ENCODE measurements around the gene F8. TPM values are rescaled to one million over a fixed set of nuclear protein-coding genes. Genes with fewer than 3 reads are reported as not detected.
A peak's percentile ranks its signal among the peaks of the same experiment; 100 is the strongest.

The F8 gene
- 1 to 10 TPM in 4 of 5 donors, under 1 TPM in 1; 0.29 to 7.1 (median 3.5) TPM for total RNA-seq
- polyA plus RNA-seq = 1 to 10 TPM; 3.0 to 3.9 (median 3.8) TPM
- long read RNA-seq, donor 1 = 0 reads
- long read RNA-seq, donor 2 = 0 reads
- long read RNA-seq, donor 3 = 0 reads
- long read RNA-seq, donor 4 = 0 reads
- long read RNA-seq, donor 5 = 0 reads
- long read RNA-seq, donor 6 = 0 reads
- long read RNA-seq, donor 7, partial matches to known transcripts = 84 of 145 reads
- long read RNA-seq, donor 7, other reads (novel, unspliced or antisense) = 61 of 145 reads
- long read RNA-seq, donor 8 = 0 reads
- long read RNA-seq, donor 9 = 0 reads
- long read RNA-seq, donor 10 = 0 reads

GRCh38 chrX:155022585-155022984 lies at the start of gene F8:
TSS of gene F8 (minus strand) at chrX:155022723. CDS start at chrX:155022552, 171 bp downstream.
- DNase-seq = no peak
- Histone ChIP-seq H3K27ac (no peak within 1 kb of the TSS), H3K9me3 (peaks cover 0 to 6% (median 0%) of the 10 kb centered on the region in 4 donors), H3K4me1 (no peaks in the 10 kb centered on the region), H3K27me3 (no peaks in the 10 kb centered on the region), H3K4me3 (no peak within 1 kb of the TSS), H3K36me3 (no peaks in the 10 kb centered on the region)
- no peak for TF ChIP-seq POLR2AphosphoS5 (IDR thresholded peaks at IDR 0.05)
- TF ChIP-seq EP300 (IDR thresholded peaks at IDR 0.05) = no peak
- no peak for TF ChIP-seq POLR2A (IDR thresholded peaks at IDR 0.05)
- no peak for TF ChIP-seq CTCF (IDR thresholded peaks at IDR 0.05)
- WGBS, 5 donors = 0 to 15% (median 6%) methylated on average over 1 of the region's 1 CpG
- intact Hi-C loops (cut with DNase I; ENCODE audit: low total_unique reads) = no loop called here

- WGBS, 5 donors = 0 to 39% (median 4%) methylated on average over 17 to 25 of the region's 25 CpGs
- peak overlapping the region; percentile 44 to 64 (median 58) for H3K4me3 ChIP-seq
- no peaks in the 10 kb centered on the region for H3K27me3 ChIP-seq
- H3K9me3 ChIP-seq = peaks cover 0 to 4% (median 0%) of the 10 kb centered on the region in 4 donors
- H3K36me3 ChIP-seq = peaks cover 0 to 14% (median 11%) of the 10 kb centered on the region in 4 donors
- TF ChIP-seq POLR2AphosphoS5 (IDR thresholded peaks at IDR 0.05) = no peak
- no peak for TF ChIP-seq CTCF (IDR thresholded peaks at IDR 0.05)
- TF ChIP-seq POLR2A (IDR thresholded peaks at IDR 0.05) = no peak
- TF ChIP-seq EP300 (IDR thresholded peaks at IDR 0.05) = no peak
- no peak for DNase-seq
- peaks cover 0 to 36% (median 15%) of the 10 kb centered on the region in 4 donors for H3K4me1 ChIP-seq
- intact Hi-C loops (cut with DNase I; ENCODE audit: low total_unique reads) = no loop called here
- H3K27ac ChIP-seq = peak overlapping the region; percentile 48 to 91 (median 85)
These were observed 49.3 kb upstream of the F8 start for GRCh38 chrX:155071694-155072280.

- TF ChIP-seq POLR2AphosphoS5 (IDR thresholded peaks at IDR 0.05) (peak; percentile 12 to 57 (median 57)), POLR2A (IDR thresholded peaks at IDR 0.05) (peak in 1 of 4 donors; percentile 35), EP300 (IDR thresholded peaks at IDR 0.05) (no peak)
- Histone ChIP-seq H3K27ac (peak within 1 kb of the TSS; percentile 87 to 91 (median 90)), H3K9me3 (peaks cover 0 to 4% (median 0%) of the 10 kb centered on the region in 4 donors), H3K36me3 (peaks cover 0 to 9% (median 6%) of the 10 kb centered on the region in 4 donors), H3K27me3 (no peaks in the 10 kb centered on the region), H3K4me1 (peaks cover 0 to 36% (median 15%) of the 10 kb centered on the region in 4 donors), H3K4me3 (peak within 1 kb of the TSS; percentile 44 to 64 (median 59))
- peak; percentile 85 to 93 for DNase-seq
- 0 to 50% (median 3%) methylated on average over 8 to 71 of the region's 81 CpGs for WGBS, 5 donors
- intact Hi-C loops (cut with DNase I; ENCODE audit: low total_unique reads) = no loop called here
These were observed 48.6 kb upstream of the F8 start, which contains the start of the genes BRCC3, CMC4 and MTCP1 for GRCh38 chrX:155070975-155071693. TSS of gene BRCC3 (plus strand) at chrX:155071508. CDS start at chrX:155071528, 20 bp downstream. TSS of gene CMC4 (minus strand) at chrX:155071136. CDS start at chrX:155064023, 7,113 bp downstream. TSS of gene MTCP1 (minus strand) at chrX:155071136. CDS start at chrX:155066010, 5,126 bp downstream.

- peaks cover 0 to 36% (median 15%) of the 10 kb centered on the region in 4 donors for H3K4me1 ChIP-seq
- intact Hi-C loops (cut with DNase I; ENCODE audit: low total_unique reads) = no loop called here
- H3K4me3 ChIP-seq = peak overlapping the region; percentile 44 to 64 (median 55)
- peak overlapping the region; percentile 87 to 91 (median 90) for H3K27ac ChIP-seq
- H3K27me3 ChIP-seq = no peaks in the 10 kb centered on the region
- 0 to 40% (median 2%) methylated on average over 16 of the region's 16 CpGs for WGBS, 5 donors
- peaks cover 0 to 4% (median 0%) of the 10 kb centered on the region in 4 donors for H3K9me3 ChIP-seq
- DNase-seq = no peak
- H3K36me3 ChIP-seq = peaks cover 0 to 4% (median 2%) of the 10 kb centered on the region in 4 donors
- TF ChIP-seq CTCF (IDR thresholded peaks at IDR 0.05) (no peak), POLR2A (IDR thresholded peaks at IDR 0.05) (no peak), EP300 (IDR thresholded peaks at IDR 0.05) (no peak), POLR2AphosphoS5 (IDR thresholded peaks at IDR 0.05) (no peak)
These were observed 48.1 kb upstream of the F8 start for GRCh38 chrX:155070663-155070974.
